Keratinocyte (primary cell): ENCODE measurements around the gene TEKT2. TPM values are rescaled to one million over a fixed set of nuclear protein-coding genes. Genes with fewer than 3 reads are reported as not detected.

ENCODE experiments used
- DNase-seq: peaks from one replicate; pipeline ENCODE4 v3.0.0-alpha.2; 2011; ENCODE audit warnings: low read depth, missing footprints, low spot score
- FAIRE-seq: peaks from 2 replicates; lab custom pipeline; 2011; peaks lifted over from hg19 to GRCh38; lab: Jason Lieb, UNC
- H2AFZ ChIP-seq: 2 replicates; pipeline ENCODE4 v1.6.0; 2012; ENCODE audit warnings: low read length, control low read depth, inconsistent platforms; ENCODE audit not compliant: control insufficient read depth
- H3K27ac ChIP-seq: 2 replicates; pipeline ENCODE4 v1.5.1; 2011; ENCODE audit warnings: low read length; ENCODE audit not compliant: control insufficient read depth, insufficient read depth
- H3K27me3 ChIP-seq: 3 replicates; pipeline ENCODE4 v1.6.0; 2011; ENCODE audit warnings: low read length; ENCODE audit not compliant: control insufficient read depth, insufficient read depth; ENCODE audit errors: extremely low read depth
- H3K36me3 ChIP-seq, 2 experiments: 2 replicates in 1 of 2; 3 replicates in 1 of 2; pipeline ENCODE4 v1.5.1; 2011; ENCODE audit warnings: low read length in 2 of 2, mild to moderate bottlenecking in 1 of 2; ENCODE audit not compliant: control insufficient read depth in 2 of 2, insufficient read depth in 2 of 2; ENCODE audit errors: extremely low read depth in 1 of 2
- H3K4me1 ChIP-seq: 3 replicates; pipeline ENCODE4 v1.5.1; 2011; ENCODE audit warnings: low read length; ENCODE audit not compliant: control insufficient read depth, insufficient read depth; ENCODE audit errors: extremely low read depth
- H3K4me2 ChIP-seq: 3 replicates; pipeline ENCODE4 v1.6.0; 2011; ENCODE audit warnings: low read depth, low read length; ENCODE audit not compliant: control insufficient read depth, insufficient read depth; ENCODE audit errors: extremely low read depth
- H3K4me3 ChIP-seq, 3 experiments: fragments of 200-600 bp in 1 of 3; sonication (generic) in 1 of 3; 2 replicates in 2 of 3; 3 replicates in 1 of 3; pipeline ENCODE4 v1.5.1; 2011 to 2016; ENCODE audit warnings: low read length in 3 of 3, mild to moderate bottlenecking in 3 of 3, control low read depth in 2 of 3, inconsistent platforms in 1 of 3, low read depth in 1 of 3, mixed read lengths in 1 of 3, mixed run types in 1 of 3, moderate library complexity in 1 of 3; ENCODE audit not compliant: control insufficient read depth in 2 of 3, insufficient read depth in 2 of 3; ENCODE audit errors: extremely low read depth in 1 of 3
- H3K79me2 ChIP-seq: 2 replicates; pipeline ENCODE4 v1.6.0; 2012; ENCODE audit warnings: low read length; ENCODE audit not compliant: control insufficient read depth, insufficient read depth
- H3K9ac ChIP-seq: 3 replicates; pipeline ENCODE4 v1.6.0; 2011; ENCODE audit warnings: low read length; ENCODE audit not compliant: control insufficient read depth, insufficient read depth; ENCODE audit errors: extremely low read depth
- H3K9me1 ChIP-seq: 3 replicates; pipeline ENCODE4 v1.6.0; 2011; ENCODE audit warnings: low read length; ENCODE audit not compliant: control insufficient read depth, insufficient read depth; ENCODE audit errors: extremely low read depth
- H3K9me3 ChIP-seq: 2 replicates; pipeline ENCODE4 v1.5.1; 2012; ENCODE audit warnings: low read depth, low read length; ENCODE audit not compliant: control insufficient read depth
- H4K20me1 ChIP-seq: 3 replicates; pipeline ENCODE4 v1.6.0; 2011; ENCODE audit warnings: low read length; ENCODE audit not compliant: control insufficient read depth, insufficient read depth; ENCODE audit errors: extremely low read depth
- CTCF ChIP-seq, 3 experiments: IDR thresholded peaks in 1 of 3; conservative IDR thresholded peaks in 1 of 3; optimal IDR thresholded peaks in 1 of 3; 2 replicates in 2 of 3; 3 replicates in 1 of 3; pipeline versions ENCODE3 to v1.5.1; 2011; ENCODE audit warnings: low read length in 3 of 3, mild to moderate bottlenecking in 3 of 3, moderate library complexity in 2 of 3, control low read depth in 1 of 3, inconsistent platforms in 1 of 3; ENCODE audit not compliant: insufficient read depth in 2 of 3; ENCODE audit errors: extremely low read depth in 1 of 3
- EZH2 ChIP-seq: IDR thresholded peaks from one replicate; pipeline ENCODE4 v1.6.1; 2012; ENCODE audit warnings: inconsistent platforms, mild to moderate bottlenecking, low read length, moderate library complexity
- dilution Hi-C: fragments of 300-500 bp; cut with MboI; formaldehyde crosslinking; loops from one replicate; pipeline ENCODE4 v1.7.0; 2020; ENCODE audit warnings: low sequenced_read_pairs; ENCODE audit not compliant: extremely low pct_ligation_motif_present
- polyA plus RNA-seq, 5 experiments: library from polyadenylated mRNA; depleted of rRNA in 3 of 5; stranded (reverse) in 3 of 5; stranded (forward) in 1 of 5; unstranded in 1 of 5; fragments of >200 nt; gene quantifications; 1 replicate in 1 of 5; 2 replicates in 3 of 5; 3 replicates in 1 of 5; pipeline versions ENCODE4 v1.2.1 to v1.2.3, GENCODE V29; 2011 to 2012; ENCODE audit warnings: missing spikeins in 2 of 5, low read depth in 1 of 5, low replicate concordance in 1 of 5

The TEKT2 gene
- polyA plus RNA-seq, 1 donor (not counting 4 experiments of a cell fraction or from before 2014, with no cell fraction given): 0.03 TPM

GRCh38 chr1:36114371-36114770 lies 30.5 kb downstream of the TEKT2 start:
- no peak for DNase-seq
- Histone ChIP-seq H2AFZ (no peak overlapping the region), H3K9ac (no peak overlapping the region), H3K36me3 (no peaks in the 10 kb centered on the region), H4K20me1 (no peaks in the 10 kb centered on the region), H3K9me3 (no peaks in the 10 kb centered on the region), H3K79me2 (no peaks in the 10 kb centered on the region), H3K27ac (no peak overlapping the region), H3K9me1 (no peaks in the 10 kb centered on the region), H3K4me2 (no peak overlapping the region), H3K4me3 (no peak overlapping the region), H3K27me3 (no peaks in the 10 kb centered on the region), H3K4me1 (peaks cover 4% of the 10 kb centered on the region)
- TF ChIP-seq CTCF (optimal IDR thresholded peaks at IDR 0.05 in 1 of 3, IDR thresholded peaks at IDR 0.05 in 1 of 3, conservative IDR thresholded peaks at IDR 0.05 in 1 of 3; ENCODE audit: extremely low read depth in 1 of 3, insufficient read depth in 2 of 3, low read length in 3 of 3) (no peak), EZH2 (no peak)
- no peak for FAIRE-seq
- dilution Hi-C loops: no loop called here

GRCh38 chr1:36115200-36115669 lies 31.3 kb downstream of the TEKT2 start:
- no peak for FAIRE-seq
- no peak overlapping the region for H3K9ac ChIP-seq
- no peak overlapping the region for H3K4me3 ChIP-seq

More at GRCh38 chr1:36115200-36115669, 31.3 kb downstream of the TEKT2 start:
- Histone ChIP-seq H3K9me3 (no peaks in the 10 kb centered on the region), H3K9me1 (no peaks in the 10 kb centered on the region), H2AFZ (no peak overlapping the region), H3K27me3 (no peaks in the 10 kb centered on the region), H3K4me1 (no peaks in the 10 kb centered on the region), H3K36me3 (no peaks in the 10 kb centered on the region), H3K79me2 (no peaks in the 10 kb centered on the region), H3K27ac (no peak overlapping the region), H3K4me2 (no peak overlapping the region), H4K20me1 (no peaks in the 10 kb centered on the region)
- dilution Hi-C loops: no loop called here
- DNase-seq: no peak
- TF ChIP-seq CTCF (optimal IDR thresholded peaks at IDR 0.05 in 1 of 3, IDR thresholded peaks at IDR 0.05 in 1 of 3, conservative IDR thresholded peaks at IDR 0.05 in 1 of 3; ENCODE audit: extremely low read depth in 1 of 3, insufficient read depth in 2 of 3, low read length in 3 of 3) (no peak), EZH2 (no peak)
